Neural progenitor cell (in vitro differentiated cells): ENCODE results near the gene SDHAF2. TPM values are rescaled to one million over a fixed set of nuclear protein-coding genes. Genes with fewer than 3 reads are reported as not detected.

Experiments used
- DNase-seq: peaks from one replicate; pipeline ENCODE4 v3.0.0-alpha.2; 2016; ENCODE audit warnings: low spot score
- H2AFZ ChIP-seq: fragments of 200-600 bp; sonication (generic); replicated peaks from 2 replicates; pipeline ENCODE4 v1.6.1; 2016; ENCODE audit warnings: antibody characterized with exemption
- H3F3A ChIP-seq: fragments of 200-600 bp; sonication (generic); 2 replicates; pipeline ENCODE4 v1.6.1; 2016; ENCODE audit warnings: antibody characterized with exemption, low read depth
- H3K27ac ChIP-seq: fragments of 200-600 bp; sonication (generic); 2 replicates; pipeline ENCODE4 v1.5.1; 2016; ENCODE audit warnings: mild to moderate bottlenecking
- H3K27me3 ChIP-seq: fragments of 200-600 bp; sonication (generic); 2 replicates; pipeline ENCODE4 v1.6.1; 2016; ENCODE audit warnings: mild to moderate bottlenecking, moderate library complexity
- H3K36me3 ChIP-seq: fragments of 200-600 bp; sonication (generic); 2 replicates; pipeline ENCODE4 v1.5.1; 2016
- H3K4me1 ChIP-seq: fragments of 200-600 bp; sonication (generic); 2 replicates; pipeline ENCODE4 v1.6.1; 2016; ENCODE audit warnings: mixed run types
- H3K4me2 ChIP-seq: fragments of 200-600 bp; sonication (generic); 2 replicates; pipeline ENCODE4 v1.6.1; 2016
- H3K4me3 ChIP-seq: fragments of 200-600 bp; sonication (generic); 2 replicates; pipeline ENCODE4 v1.5.1; 2016
- H3K79me2 ChIP-seq: fragments of 200-600 bp; sonication (generic); 2 replicates; pipeline ENCODE4 v1.6.1; 2016; ENCODE audit warnings: low read depth
- H3K9ac ChIP-seq: fragments of 200-600 bp; sonication (generic); 2 replicates; pipeline ENCODE4 v1.6.1; 2016
- H3K9me3 ChIP-seq: fragments of 200-600 bp; sonication (generic); 2 replicates; pipeline ENCODE4 v1.5.1; 2016; ENCODE audit warnings: low read depth
- H4K20me1 ChIP-seq: fragments of 200-600 bp; sonication (generic); 2 replicates; pipeline ENCODE4 v1.6.1; 2016; ENCODE audit warnings: low read depth
- H3K27ac Mint-ChIP-seq: 3 replicates; pipeline ENCODE4 v1.8.0; 2021; ENCODE audit warnings: mixed read lengths
- H3K27me3 Mint-ChIP-seq: 2 replicates; pipeline ENCODE4 v1.8.0; 2022; ENCODE audit warnings: low read depth, mild to moderate bottlenecking, inconsistent platforms, moderate library complexity, mixed read lengths; ENCODE audit not compliant: insufficient read depth
- H3K36me3 Mint-ChIP-seq: 3 replicates; pipeline ENCODE4 v1.8.0; 2021; ENCODE audit warnings: mixed read lengths
- H3K4me1 Mint-ChIP-seq: 3 replicates; pipeline ENCODE4 v1.8.0; 2021; ENCODE audit warnings: mixed read lengths
- H3K4me3 Mint-ChIP-seq: 3 replicates; pipeline ENCODE4 v1.8.0; 2021; ENCODE audit warnings: mild to moderate bottlenecking, moderate library complexity, mixed read lengths
- H3K9me3 Mint-ChIP-seq: 3 replicates; pipeline ENCODE4 v1.8.0; 2020; ENCODE audit warnings: mixed read lengths
- CTCF ChIP-seq: fragments of 200-600 bp; sonication (generic); IDR thresholded peaks from 2 replicates; pipeline ENCODE4 v1.5.1; 2017; ENCODE audit warnings: antibody characterized with exemption, mild to moderate bottlenecking
- EZH2 ChIP-seq: fragments of 200-600 bp; sonication (generic); IDR thresholded peaks from 2 replicates; pipeline ENCODE4 v1.6.1; 2017; ENCODE audit warnings: antibody characterized with exemption, mild to moderate bottlenecking, moderate library complexity
- EZH2phosphoT487 ChIP-seq: fragments of 200-600 bp; sonication (generic); IDR thresholded peaks from 2 replicates; pipeline ENCODE4 v1.6.1; 2017; ENCODE audit warnings: antibody characterized with exemption
- total RNA-seq: library from RNA; depleted of rRNA; stranded (reverse); fragments of >200 nt; gene quantifications from 2 replicates; pipeline ENCODE4 v1.2.3, GENCODE V29; 2015; ENCODE audit warnings: low replicate concordance

Gene SDHAF2
- total RNA-seq, 1 donor from 2014 or later = 27.4 TPM

- Mint-ChIP-seq H3K27ac (no peak overlapping the region), H3K36me3 (peaks cover 49% of the 10 kb centered on the region), H3K27me3 (peaks cover 2% of the 10 kb centered on the region), H3K4me3 (no peak overlapping the region), H3K9me3 (no peaks in the 10 kb centered on the region), H3K4me1 (peaks cover 2% of the 10 kb centered on the region)
- H3K9ac ChIP-seq = no peak overlapping the region
- peaks cover 65% of the 10 kb centered on the region for H3K79me2 ChIP-seq
- no peak for TF ChIP-seq EZH2phosphoT487
- no peak for TF ChIP-seq CTCF
- no peak for TF ChIP-seq EZH2
- peaks cover 44% of the 10 kb centered on the region for H3K36me3 ChIP-seq
- H3K4me3 ChIP-seq = no peak overlapping the region
- H3K4me1 ChIP-seq = no peaks in the 10 kb centered on the region
- H3F3A ChIP-seq = peaks cover 6% of the 10 kb centered on the region
- no peak for DNase-seq
- H3K27me3 ChIP-seq = no peaks in the 10 kb centered on the region
- H3K9me3 ChIP-seq = no peaks in the 10 kb centered on the region
- H3K4me2 ChIP-seq = no peak overlapping the region
- no peak overlapping the region for H2AFZ ChIP-seq
- peaks cover 64% of the 10 kb centered on the region for H4K20me1 ChIP-seq
- no peak overlapping the region for H3K27ac ChIP-seq
Observed at GRCh38 chr11:61417670-61418069, 12.3 kb upstream of the SDHAF2 start.

DNA sequence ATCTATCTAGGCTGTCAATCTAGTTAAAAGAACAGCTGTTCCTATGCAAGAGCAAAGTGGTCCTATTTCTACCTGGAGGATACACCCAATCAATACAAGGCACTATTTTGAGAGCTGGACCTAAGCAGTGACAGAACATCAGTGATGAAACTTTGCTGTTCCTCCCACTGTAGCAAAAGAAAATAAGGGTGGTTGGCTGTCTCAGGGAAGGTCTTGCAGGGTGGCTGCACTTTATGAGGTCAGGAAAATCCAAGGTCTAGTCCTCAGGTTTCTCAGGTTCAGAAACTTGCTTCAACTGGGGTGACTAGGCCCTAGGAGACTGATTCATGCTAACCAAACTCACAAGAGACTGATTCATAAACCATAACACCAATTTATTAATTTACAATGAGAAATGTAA is 11.8 kb upstream of the SDHAF2 start:
- TF ChIP-seq CTCF = no peak
- no peak for TF ChIP-seq EZH2phosphoT487
- no peak for TF ChIP-seq EZH2
- Histone ChIP-seq H3K9ac (no peak overlapping the region), H3K36me3 (peaks cover 41% of the 10 kb centered on the region), H3K4me3 (no peak overlapping the region), H2AFZ (no peak overlapping the region), H3K79me2 (peaks cover 65% of the 10 kb centered on the region), H3K27ac (no peak overlapping the region), H4K20me1 (peaks cover 62% of the 10 kb centered on the region), H3F3A (peaks cover 6% of the 10 kb centered on the region), H3K9me3 (no peaks in the 10 kb centered on the region), H3K4me2 (no peak overlapping the region), H3K27me3 (no peaks in the 10 kb centered on the region), H3K4me1 (no peaks in the 10 kb centered on the region)
- no peak for DNase-seq
- no peak overlapping the region for H3K4me3 Mint-ChIP-seq
- H3K4me1 Mint-ChIP-seq = peaks cover 3% of the 10 kb centered on the region
- H3K27ac Mint-ChIP-seq = no peak overlapping the region
- peaks cover 2% of the 10 kb centered on the region for H3K27me3 Mint-ChIP-seq
- peaks cover 49% of the 10 kb centered on the region for H3K36me3 Mint-ChIP-seq
- no peaks in the 10 kb centered on the region for H3K9me3 Mint-ChIP-seq

- H3F3A ChIP-seq = peaks cover 13% of the 10 kb centered on the region
- H3K4me3 ChIP-seq = no peak overlapping the region
- peaks cover 11% of the 10 kb centered on the region for H3K4me1 Mint-ChIP-seq
- no peaks in the 10 kb centered on the region for H3K9me3 Mint-ChIP-seq
- H3K4me3 Mint-ChIP-seq = no peak overlapping the region
- H3K9ac ChIP-seq = no peak overlapping the region
- peaks cover 26% of the 10 kb centered on the region for H3K36me3 ChIP-seq
- H3K4me1 ChIP-seq = no peaks in the 10 kb centered on the region
- peaks cover 97% of the 10 kb centered on the region for H3K79me2 ChIP-seq
- no peaks in the 10 kb centered on the region for H3K27me3 ChIP-seq
- no peak overlapping the region for H2AFZ ChIP-seq
- peaks cover 4% of the 10 kb centered on the region for H3K27me3 Mint-ChIP-seq
- no peak overlapping the region for H3K4me2 ChIP-seq
- H3K36me3 Mint-ChIP-seq = peaks cover 42% of the 10 kb centered on the region
- no peak overlapping the region for H3K27ac ChIP-seq
- no peaks in the 10 kb centered on the region for H3K9me3 ChIP-seq
- no peak for TF ChIP-seq EZH2
- TF ChIP-seq CTCF = no peak
- TF ChIP-seq EZH2phosphoT487 = no peak
- peaks cover 77% of the 10 kb centered on the region for H4K20me1 ChIP-seq
- no peak overlapping the region for H3K27ac Mint-ChIP-seq
- no peak for DNase-seq
Observed at GRCh38 chr11:61422226-61422625, 7.7 kb upstream of the SDHAF2 start.
